ENCODE measurements around the gene FOXF2. TPM values are rescaled to one million over a fixed set of nuclear protein-coding genes. Genes with fewer than 3 reads are reported as not detected.
A peak's percentile ranks its signal among the peaks of the same experiment; 100 is the strongest.
"Not testable (repeated sequence)": the region's sequence is repeated elsewhere in the genome, so short reads cannot be mapped to it uniquely, and the experiment has no call there.

FOXF2 gene
- total RNA-seq: not detected

DNA sequence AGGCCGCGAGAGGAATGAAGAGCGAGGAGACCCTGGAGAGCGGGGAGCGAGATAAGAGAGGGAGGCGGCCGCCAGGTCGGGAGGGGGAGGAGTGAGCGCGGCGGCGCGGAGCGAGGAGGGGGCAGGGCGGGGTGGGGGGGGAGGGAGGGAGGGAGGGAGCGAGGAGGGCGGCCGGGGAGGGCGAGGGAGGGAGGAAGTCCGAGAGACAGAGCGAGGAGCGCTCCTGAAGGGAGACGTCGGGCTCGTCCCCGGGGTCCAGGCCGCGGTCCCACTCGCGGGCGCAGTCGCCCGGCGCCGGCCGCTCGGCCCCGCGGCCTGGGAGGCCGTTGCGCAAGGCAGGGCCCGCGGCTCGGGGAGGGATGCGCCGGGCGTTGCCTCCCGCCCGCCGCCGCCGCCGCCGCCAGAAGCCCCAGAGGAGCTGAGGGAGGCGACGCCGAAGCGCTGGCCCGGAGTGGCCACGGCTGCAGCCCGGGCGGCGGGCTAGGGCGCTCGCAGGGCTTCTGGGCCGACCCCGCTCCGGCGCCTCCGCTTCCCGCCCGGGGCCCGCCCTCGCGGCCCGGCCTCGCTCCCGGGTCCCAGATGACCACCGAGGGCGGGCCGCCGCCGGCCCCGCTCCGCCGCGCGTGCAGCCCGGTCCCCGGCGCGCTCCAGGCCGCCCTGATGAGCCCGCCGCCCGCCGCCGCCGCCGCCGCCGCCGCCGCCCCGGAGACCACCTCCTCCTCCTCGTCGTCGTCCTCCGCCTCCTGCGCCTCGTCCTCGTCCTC lies at the start of gene FOXF2:
Gene FOXF2, plus strand, starts transcription at position 208 of the 764 bp plus-strand sequence. Its CDS starts 372 bp downstream, at position 580.
- no peaks in the 10 kb centered on the region for H3K9me3 Mint-ChIP-seq
- CTCF ChIA-PET: interaction anchor here (1.5 kb wide), 1 partner anchor 8 kb away, joined by 4 read pairs; no protein-coding TSS in a partner anchor
- peak within 1 kb of the TSS; percentile 62 for H3K4me3 Mint-ChIP-seq
- no peak for DNase-seq
- POLR2A ChIA-PET: no interaction called here
- H3K27ac Mint-ChIP-seq: no peak within 1 kb of the TSS
- intact Hi-C loops (cut with micrococcal nuclease): loop anchor here (5.0 to 10.0 kb wide), 2 partner anchors 218 to 665 kb away; partner anchors contain the start of gene FOXC1
- peaks cover 75% of the 10 kb centered on the region for H3K27me3 Mint-ChIP-seq
- H3K36me3 Mint-ChIP-seq: no peaks in the 10 kb centered on the region
- peaks cover 20% of the 10 kb centered on the region for H3K4me1 Mint-ChIP-seq (ENCODE audit: low read depth)

DNA sequence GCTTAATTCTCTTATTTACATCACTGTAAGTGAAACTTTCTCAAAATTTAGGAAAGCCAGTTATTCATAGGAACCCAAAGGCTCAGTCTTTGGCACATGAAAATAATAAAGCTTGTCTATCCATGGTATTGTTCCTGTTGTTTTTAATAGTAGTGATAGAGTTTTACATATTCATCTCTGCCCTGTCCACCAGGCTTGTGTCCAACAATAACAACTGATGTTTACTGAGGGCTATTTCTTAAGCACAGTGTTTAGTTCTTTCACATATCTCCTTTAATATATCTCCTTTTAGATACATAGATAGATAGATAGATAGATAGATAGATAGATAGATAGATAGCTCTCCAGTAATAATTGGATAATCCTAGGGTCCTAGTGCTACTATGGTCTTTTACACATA lies 43.3 kb upstream of the FOXF2 start:
- intact Hi-C loops (cut with micrococcal nuclease): no loop called here
- DNase-seq: no peak
- CTCF ChIA-PET: interaction anchor here (0.6 kb wide), 1 partner anchor 144 kb away, joined by 3 read pairs; no protein-coding TSS in a partner anchor
- POLR2A ChIA-PET: no interaction called here
- Mint-ChIP-seq H3K4me1 (ENCODE audit: low read depth) (no peaks in the 10 kb centered on the region), H3K4me3 (no peak overlapping the region), H3K27me3 (peaks cover 44% of the 10 kb centered on the region), H3K27ac (no peak overlapping the region), H3K36me3 (no peaks in the 10 kb centered on the region), H3K9me3 (peaks cover 19% of the 10 kb centered on the region)

GRCh38 chr6:1346558-1347091 lies 42.8 kb upstream of the FOXF2 start:
- H3K4me3 Mint-ChIP-seq: no peak overlapping the region
- no peak for DNase-seq
- H3K27me3 Mint-ChIP-seq: peaks cover 39% of the 10 kb centered on the region
- peaks cover 24% of the 10 kb centered on the region for H3K9me3 Mint-ChIP-seq
- POLR2A ChIA-PET: no interaction called here
- CTCF ChIA-PET: interaction anchor here (0.6 kb wide), 1 partner anchor 144 kb away, joined by 3 read pairs; no protein-coding TSS in a partner anchor
- intact Hi-C loops (cut with micrococcal nuclease): no loop called here
- no peak overlapping the region for H3K27ac Mint-ChIP-seq
- no peaks in the 10 kb centered on the region for H3K4me1 Mint-ChIP-seq (ENCODE audit: low read depth)
- H3K36me3 Mint-ChIP-seq: no peaks in the 10 kb centered on the region

GRCh38 chr6:1347161-1347560 lies 42.2 kb upstream of the FOXF2 start:
- ChIA-PET CTCF (no interaction called here), POLR2A (no interaction called here)
- peaks cover 41% of the 10 kb centered on the region for H3K27me3 Mint-ChIP-seq
- no peaks in the 10 kb centered on the region for H3K4me1 Mint-ChIP-seq (ENCODE audit: low read depth)
- H3K27ac Mint-ChIP-seq: no peak overlapping the region
- H3K9me3 Mint-ChIP-seq: peaks cover 30% of the 10 kb centered on the region
- no peak overlapping the region for H3K4me3 Mint-ChIP-seq
- DNase-seq: no peak
- H3K36me3 Mint-ChIP-seq: no peaks in the 10 kb centered on the region
- intact Hi-C loops (cut with micrococcal nuclease): no loop called here

- CTCF ChIA-PET: no interaction called here
- peaks cover 29% of the 10 kb centered on the region for H3K9me3 Mint-ChIP-seq
- POLR2A ChIA-PET: no interaction called here
Observed at GRCh38 chr6:1348675-1349074, 40.7 kb upstream of the FOXF2 start.

GRCh38 chr6:1349655-1350054 lies 39.7 kb upstream of the FOXF2 start:
- Mint-ChIP-seq H3K36me3 (peaks cover 2% of the 10 kb centered on the region), H3K9me3 (peaks cover 19% of the 10 kb centered on the region), H3K4me1 (ENCODE audit: low read depth) (no peaks in the 10 kb centered on the region), H3K4me3 (no peak overlapping the region), H3K27ac (no peak overlapping the region), H3K27me3 (peaks cover 49% of the 10 kb centered on the region)
- ChIA-PET POLR2A (no interaction called here), CTCF (no interaction called here)
- intact Hi-C loops (cut with micrococcal nuclease): no loop called here
- no peak for DNase-seq

More at GRCh38 chr6:1348675-1349074, 40.7 kb upstream of the FOXF2 start:
- H3K27me3 Mint-ChIP-seq: peaks cover 45% of the 10 kb centered on the region
- peaks cover 2% of the 10 kb centered on the region for H3K36me3 Mint-ChIP-seq
- no peak overlapping the region for H3K4me3 Mint-ChIP-seq
- no peak for DNase-seq
- H3K27ac Mint-ChIP-seq: no peak overlapping the region
- intact Hi-C loops (cut with micrococcal nuclease): no loop called here
- H3K4me1 Mint-ChIP-seq (ENCODE audit: low read depth): no peaks in the 10 kb centered on the region

DNA sequence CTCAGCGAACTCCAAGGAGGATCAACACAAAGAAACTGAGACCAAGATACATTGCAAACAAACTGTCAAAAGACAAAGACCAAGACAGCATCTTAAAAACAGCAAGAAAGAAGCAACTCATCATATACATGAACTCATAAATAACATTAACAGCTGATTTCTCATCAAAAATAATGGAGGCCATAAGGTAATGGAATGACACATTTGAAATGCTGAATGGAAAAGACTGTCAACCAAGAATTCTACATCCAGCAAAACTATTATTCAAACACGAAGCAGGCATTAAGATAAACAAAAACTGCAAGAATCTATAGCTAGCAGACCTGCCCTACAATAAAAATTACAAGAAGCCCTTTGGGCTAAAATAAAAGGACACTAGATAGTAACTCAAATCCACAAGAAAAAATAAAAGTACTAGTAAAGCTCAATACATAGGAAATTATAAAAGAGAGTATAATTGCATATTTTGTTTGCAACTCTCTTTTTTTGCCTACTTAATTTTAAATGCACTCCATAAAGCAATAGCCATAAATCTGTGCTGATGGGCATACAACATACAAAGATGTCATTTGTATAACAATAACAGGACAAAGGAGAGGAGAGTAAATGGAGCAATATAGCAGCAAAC lies 37.9 kb upstream of the FOXF2 start:
- intact Hi-C loops (cut with micrococcal nuclease): no loop called here
- ChIA-PET POLR2A (no interaction called here), CTCF (no interaction called here)
- H3K27me3 Mint-ChIP-seq: peaks cover 44% of the 10 kb centered on the region
- DNase-seq: no peak
- no peak overlapping the region for H3K4me3 Mint-ChIP-seq
- H3K4me1 Mint-ChIP-seq (ENCODE audit: low read depth): no peaks in the 10 kb centered on the region
- no peak overlapping the region for H3K27ac Mint-ChIP-seq
- peaks cover 19% of the 10 kb centered on the region for H3K9me3 Mint-ChIP-seq
- peaks cover 2% of the 10 kb centered on the region for H3K36me3 Mint-ChIP-seq

DNA sequence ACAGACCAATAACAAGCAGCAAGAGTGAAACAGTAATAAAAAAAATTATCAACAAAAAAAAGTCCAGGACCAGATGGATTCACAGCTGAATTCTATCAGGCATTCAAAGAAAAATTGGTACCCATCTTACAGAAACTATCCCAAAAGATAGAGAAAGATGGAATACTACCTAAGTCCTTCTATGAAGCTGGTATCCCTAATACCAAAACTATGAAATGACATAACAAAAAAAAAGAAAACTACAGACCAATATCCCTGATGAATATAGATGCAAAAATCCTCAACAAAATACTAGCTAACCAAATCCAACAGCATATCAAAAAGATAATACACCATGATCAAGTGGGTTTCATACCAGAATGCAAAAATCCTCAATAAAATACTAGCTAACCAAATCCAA lies 34.3 kb upstream of the FOXF2 start:
- Mint-ChIP-seq H3K27me3 (peaks cover 31% of the 10 kb centered on the region), H3K9me3 (peaks cover 19% of the 10 kb centered on the region)
- H3K36me3 Mint-ChIP-seq; POLR2A ChIA-PET; H3K27ac Mint-ChIP-seq; intact Hi-C loops (cut with micrococcal nuclease); DNase-seq; H3K4me1 Mint-ChIP-seq (ENCODE audit: low read depth); H3K4me3 Mint-ChIP-seq: not testable (repeated sequence)
- CTCF ChIA-PET: interaction anchor here (1.0 to 1.4 kb wide), 2 partner anchors 26 to 42 kb away, joined by 3 to 6 read pairs; no protein-coding TSS in a partner anchor

DNA sequence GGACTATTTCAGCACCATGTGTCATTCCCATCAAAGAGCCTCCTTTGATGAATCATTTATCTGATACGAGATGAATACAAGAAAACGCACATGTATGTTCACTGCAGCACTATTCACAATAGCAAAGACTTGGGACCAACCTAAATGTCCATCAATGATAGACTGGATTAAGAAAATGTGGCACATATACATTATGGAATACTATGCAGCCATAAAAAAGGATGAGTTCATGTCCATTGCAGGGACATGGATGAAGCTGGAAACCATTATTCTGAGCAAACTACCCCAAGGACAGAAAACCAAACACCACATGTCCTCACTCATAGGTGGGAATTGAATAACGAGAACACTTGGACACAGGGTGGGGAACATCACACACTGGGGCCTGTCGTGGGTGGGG lies 27.7 kb upstream of the FOXF2 start:
- peaks cover 33% of the 10 kb centered on the region for H3K27me3 Mint-ChIP-seq
- not testable (repeated sequence) for H3K36me3 Mint-ChIP-seq

GRCh38 chr6:1362643-1363042 lies 26.7 kb upstream of the FOXF2 start:
- no peak overlapping the region for H3K4me3 Mint-ChIP-seq
- no peaks in the 10 kb centered on the region for H3K9me3 Mint-ChIP-seq
- ChIA-PET CTCF (no interaction called here), POLR2A (no interaction called here)
- intact Hi-C loops (cut with micrococcal nuclease): no loop called here
- DNase-seq: no peak
- no peaks in the 10 kb centered on the region for H3K4me1 Mint-ChIP-seq (ENCODE audit: low read depth)
- peaks cover 37% of the 10 kb centered on the region for H3K27me3 Mint-ChIP-seq
- no peak overlapping the region for H3K27ac Mint-ChIP-seq
- no peaks in the 10 kb centered on the region for H3K36me3 Mint-ChIP-seq

More for the DNA sequence above, 27.7 kb upstream of the FOXF2 start:
- CTCF ChIA-PET; intact Hi-C loops (cut with micrococcal nuclease); POLR2A ChIA-PET; DNase-seq; H3K27ac Mint-ChIP-seq; H3K4me3 Mint-ChIP-seq; H3K4me1 Mint-ChIP-seq (ENCODE audit: low read depth); H3K9me3 Mint-ChIP-seq: not testable (repeated sequence)

GRCh38 chr6:1363298-1363697 lies 26.1 kb upstream of the FOXF2 start:
- H3K4me1 Mint-ChIP-seq (ENCODE audit: low read depth): no peaks in the 10 kb centered on the region
- DNase-seq: no peak
- no peaks in the 10 kb centered on the region for H3K9me3 Mint-ChIP-seq
- intact Hi-C loops (cut with micrococcal nuclease): no loop called here
- POLR2A ChIA-PET: no interaction called here
- peaks cover 42% of the 10 kb centered on the region for H3K27me3 Mint-ChIP-seq
- CTCF ChIA-PET: no interaction called here
- H3K36me3 Mint-ChIP-seq: no peaks in the 10 kb centered on the region
- no peak overlapping the region for H3K4me3 Mint-ChIP-seq
- no peak overlapping the region for H3K27ac Mint-ChIP-seq

GRCh38 chr6:1363729-1364572 lies 25.4 kb upstream of the FOXF2 start:
- Mint-ChIP-seq H3K4me3 (no peak overlapping the region), H3K27ac (no peak overlapping the region), H3K27me3 (peaks cover 42% of the 10 kb centered on the region), H3K4me1 (ENCODE audit: low read depth) (no peaks in the 10 kb centered on the region), H3K36me3 (no peaks in the 10 kb centered on the region), H3K9me3 (no peaks in the 10 kb centered on the region)
- intact Hi-C loops (cut with micrococcal nuclease): no loop called here
- ChIA-PET CTCF (no interaction called here), POLR2A (no interaction called here)
- peak; percentile 12 for DNase-seq

Measured in activated CD4-positive, alpha-beta memory T cell treated with anti-CD3 and anti-CD28 coated beads for 36 hours (primary cell).